HG03280 (cell line): ENCODE data around the gene HAX1.

Source experiments
- ATAC-seq: cut with Tn5 transposase; IDR thresholded peaks from one replicate; pipeline ENCODE4 v1.9.1; 2021; ENCODE audit warnings: mild to moderate bottlenecking, moderate library complexity; ENCODE audit not compliant: unreplicated experiment

HAX1 gene

DNA sequence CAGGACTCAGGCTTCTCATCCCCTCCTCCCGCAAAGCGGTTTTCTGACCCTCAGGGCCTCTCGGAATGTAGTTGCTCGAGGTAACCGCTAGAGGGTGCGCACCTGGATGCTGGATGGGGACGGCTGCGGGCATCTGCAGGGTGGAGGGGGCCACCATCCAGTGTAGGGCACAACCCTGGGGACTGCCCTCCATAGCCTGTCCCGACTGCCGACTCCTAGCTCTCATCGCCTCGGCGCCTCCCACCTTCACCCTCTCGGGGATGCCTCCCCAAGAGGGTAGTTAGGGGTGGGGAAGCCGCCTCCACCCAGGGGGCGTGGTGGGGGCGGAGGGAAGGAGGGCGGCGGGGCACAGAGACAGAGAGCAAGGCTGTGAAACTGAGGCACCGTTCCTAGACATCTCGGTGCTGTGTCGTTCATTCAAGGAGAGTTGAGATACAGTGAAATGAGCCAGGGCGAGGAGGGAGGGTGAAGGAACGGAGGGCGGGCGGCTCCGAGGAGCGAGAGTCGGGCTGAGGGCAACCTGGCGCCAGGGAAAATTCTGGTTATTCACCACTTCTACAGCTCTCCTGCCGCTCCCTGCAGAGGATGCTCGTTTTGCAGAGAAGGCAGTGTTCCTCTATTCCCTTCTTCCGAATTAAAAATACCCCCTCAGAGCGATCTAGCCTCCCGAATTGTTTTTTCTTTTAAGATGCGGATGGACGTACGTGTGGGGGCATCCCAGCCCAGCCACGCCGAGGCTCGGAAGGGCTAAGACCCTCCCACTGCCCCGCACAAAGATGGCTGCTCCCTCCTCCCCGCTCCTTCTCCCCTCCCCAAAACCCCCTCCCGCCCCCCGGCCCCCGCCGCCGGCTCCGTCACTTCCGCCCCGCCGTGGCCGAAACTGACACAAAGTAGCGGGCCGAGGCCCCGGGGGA lies 52.5 kb downstream of the HAX1 start, which contains the start of gene ATP8B2:
ATP8B2 (plus strand) TSS at position 857 of the 914 bp plus-strand sequence. CDS start 2,617 bp downstream, outside the sequence.
- no peak for ATAC-seq
